Type B pancreatic cell (in vitro differentiated cells): Measurements from ENCODE around the gene SMARCD1. TPM values are rescaled to one million over a fixed set of nuclear protein-coding genes. Genes with fewer than 3 reads are reported as not detected.

Experiments
- DNase-seq: peaks from one replicate; pipeline ENCODE4 v3.0.0; 2021; ENCODE audit warnings: mixed read lengths; ENCODE audit not compliant: unreplicated experiment; ENCODE audit errors: extremely low spot score
- H3K27ac Mint-ChIP-seq: 2 replicates; pipeline ENCODE4 v1.8.0; 2021; ENCODE audit warnings: mild to moderate bottlenecking, mixed read lengths
- H3K27me3 Mint-ChIP-seq: 2 replicates; pipeline ENCODE4 v1.8.0; 2021; ENCODE audit warnings: mixed read lengths
- H3K36me3 Mint-ChIP-seq: 2 replicates; pipeline ENCODE4 v1.8.0; 2021; ENCODE audit warnings: mixed read lengths
- H3K4me1 Mint-ChIP-seq: one replicate; pipeline ENCODE4 v1.8.0; 2021; ENCODE audit warnings: mixed read lengths; ENCODE audit not compliant: unreplicated experiment
- H3K4me3 Mint-ChIP-seq: 2 replicates; pipeline ENCODE4 v1.8.0; 2021; ENCODE audit warnings: mild to moderate bottlenecking, mixed read lengths
- H3K9me3 Mint-ChIP-seq: 2 replicates; pipeline ENCODE4 v1.8.0; 2021; ENCODE audit warnings: mixed read lengths
- total RNA-seq: library from RNA; stranded (reverse); gene quantifications from 2 replicates; pipeline ENCODE4 v1.2.1, GENCODE V29; 2021; ENCODE audit warnings: low replicate concordance
- TF ChIP-seq, protein P1 (sequence below): fragments of 200-600 bp; sonication (generic); conservative IDR thresholded peaks from 2 replicates; pipeline ENCODE4 v1.5.0; 2021; ENCODE audit warnings: antibody characterized with exemption, mild to moderate bottlenecking

Gene SMARCD1
- total RNA-seq, 1 donor from 2014 or later: 100 TPM

DNA sequence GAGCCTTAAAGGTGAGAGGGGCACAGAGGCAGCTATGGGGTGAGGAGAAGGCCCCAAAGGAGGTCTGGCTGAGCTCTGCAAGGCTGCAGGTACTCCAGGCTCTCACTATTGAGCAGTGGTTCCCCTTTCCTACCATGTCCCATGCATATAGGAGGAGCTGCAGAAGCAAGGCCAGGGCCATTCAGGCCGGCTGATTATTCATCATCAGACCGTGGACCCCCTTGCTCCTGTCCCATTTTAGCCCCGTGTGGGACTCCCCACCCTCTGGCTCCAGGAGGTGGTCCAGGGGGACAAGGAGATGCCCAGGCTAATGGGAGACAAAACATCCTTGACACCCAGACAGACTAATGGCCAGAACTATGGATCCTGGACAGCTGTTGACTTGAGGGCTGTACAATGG is 21.8 kb downstream of the SMARCD1 start:
- Mint-ChIP-seq H3K4me3 (no peak overlapping the region), H3K9me3 (no peaks in the 10 kb centered on the region), H3K27me3 (no peaks in the 10 kb centered on the region), H3K4me1 (peaks cover 33% of the 10 kb centered on the region), H3K36me3 (no peaks in the 10 kb centered on the region), H3K27ac (no peak overlapping the region)
- DNase-seq: no peak
- TF ChIP-seq, protein P1, sequence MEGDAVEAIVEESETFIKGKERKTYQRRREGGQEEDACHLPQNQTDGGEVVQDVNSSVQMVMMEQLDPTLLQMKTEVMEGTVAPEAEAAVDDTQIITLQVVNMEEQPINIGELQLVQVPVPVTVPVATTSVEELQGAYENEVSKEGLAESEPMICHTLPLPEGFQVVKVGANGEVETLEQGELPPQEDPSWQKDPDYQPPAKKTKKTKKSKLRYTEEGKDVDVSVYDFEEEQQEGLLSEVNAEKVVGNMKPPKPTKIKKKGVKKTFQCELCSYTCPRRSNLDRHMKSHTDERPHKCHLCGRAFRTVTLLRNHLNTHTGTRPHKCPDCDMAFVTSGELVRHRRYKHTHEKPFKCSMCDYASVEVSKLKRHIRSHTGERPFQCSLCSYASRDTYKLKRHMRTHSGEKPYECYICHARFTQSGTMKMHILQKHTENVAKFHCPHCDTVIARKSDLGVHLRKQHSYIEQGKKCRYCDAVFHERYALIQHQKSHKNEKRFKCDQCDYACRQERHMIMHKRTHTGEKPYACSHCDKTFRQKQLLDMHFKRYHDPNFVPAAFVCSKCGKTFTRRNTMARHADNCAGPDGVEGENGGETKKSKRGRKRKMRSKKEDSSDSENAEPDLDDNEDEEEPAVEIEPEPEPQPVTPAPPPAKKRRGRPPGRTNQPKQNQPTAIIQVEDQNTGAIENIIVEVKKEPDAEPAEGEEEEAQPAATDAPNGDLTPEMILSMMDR: no peak

DNA sequence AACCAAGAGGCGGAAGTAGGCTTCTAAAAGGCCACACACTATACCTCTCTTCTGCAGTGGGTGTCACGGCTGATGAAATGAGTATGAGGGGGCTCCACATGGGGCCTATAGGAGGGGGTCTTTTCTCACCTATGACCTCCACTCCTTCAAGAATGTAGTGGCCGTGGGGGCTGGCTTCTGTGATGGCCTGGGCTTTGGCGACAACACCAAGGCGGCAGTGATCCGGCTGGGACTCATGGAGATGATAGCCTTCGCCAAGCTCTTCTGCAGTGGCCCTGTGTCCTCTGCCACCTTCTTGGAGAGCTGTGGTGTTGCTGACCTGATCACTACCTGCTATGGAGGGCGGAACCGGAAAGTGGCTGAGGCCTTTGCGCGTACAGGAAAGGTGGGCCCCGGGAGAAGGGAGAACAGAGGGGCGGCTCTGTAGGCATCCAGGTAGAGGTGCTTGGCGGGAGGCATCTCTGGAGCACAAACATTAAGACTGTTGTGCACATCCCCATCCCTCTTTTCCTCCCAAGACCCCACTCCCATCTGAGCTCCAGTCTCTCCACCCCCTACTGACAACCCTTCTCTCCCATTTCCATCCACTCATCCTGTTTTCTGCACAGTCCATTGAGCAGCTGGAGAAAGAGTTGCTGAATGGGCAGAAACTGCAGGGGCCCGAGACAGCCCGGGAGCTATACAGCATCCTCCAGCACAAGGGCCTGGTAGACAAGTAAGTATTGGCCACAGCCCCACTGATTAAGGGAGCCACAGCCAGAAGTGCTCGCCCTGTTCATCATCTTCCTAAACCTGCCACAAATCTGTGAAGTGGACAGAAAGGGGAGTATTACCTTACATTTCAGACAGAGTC is 22.5 kb downstream of the SMARCD1 start:
- Mint-ChIP-seq H3K4me1 (peaks cover 35% of the 10 kb centered on the region), H3K9me3 (no peaks in the 10 kb centered on the region), H3K27me3 (no peaks in the 10 kb centered on the region), H3K4me3 (no peak overlapping the region), H3K36me3 (no peaks in the 10 kb centered on the region), H3K27ac (no peak overlapping the region)
- DNase-seq: no peak
- TF ChIP-seq, protein P1: no peak

DNA sequence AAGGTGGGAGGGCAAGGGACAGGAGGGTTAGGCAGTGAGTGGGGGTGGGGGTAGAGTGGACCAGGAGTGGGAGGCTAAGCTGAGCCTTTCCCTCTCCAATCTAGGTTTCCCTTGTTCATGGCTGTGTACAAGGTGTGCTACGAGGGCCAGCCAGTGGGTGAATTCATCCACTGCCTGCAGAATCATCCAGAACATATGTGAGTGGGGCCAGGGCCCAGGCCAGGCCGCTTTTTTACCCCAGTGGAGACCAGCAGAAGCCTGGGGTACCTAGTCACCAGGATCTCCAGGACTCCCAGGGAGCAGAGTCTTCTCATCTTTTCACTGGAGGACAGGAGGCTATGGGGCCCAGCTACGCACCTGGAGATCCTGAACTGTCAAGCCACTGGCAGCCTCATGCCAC is 24.2 kb downstream of the SMARCD1 start:
- H3K9me3 Mint-ChIP-seq: no peaks in the 10 kb centered on the region
- DNase-seq: no peak
- H3K4me3 Mint-ChIP-seq: no peak overlapping the region
- no peaks in the 10 kb centered on the region for H3K36me3 Mint-ChIP-seq
- H3K4me1 Mint-ChIP-seq: peaks cover 34% of the 10 kb centered on the region
- H3K27me3 Mint-ChIP-seq: no peaks in the 10 kb centered on the region
- TF ChIP-seq, protein P1: no peak
- peak overlapping the region; percentile 88 for H3K27ac Mint-ChIP-seq

DNA sequence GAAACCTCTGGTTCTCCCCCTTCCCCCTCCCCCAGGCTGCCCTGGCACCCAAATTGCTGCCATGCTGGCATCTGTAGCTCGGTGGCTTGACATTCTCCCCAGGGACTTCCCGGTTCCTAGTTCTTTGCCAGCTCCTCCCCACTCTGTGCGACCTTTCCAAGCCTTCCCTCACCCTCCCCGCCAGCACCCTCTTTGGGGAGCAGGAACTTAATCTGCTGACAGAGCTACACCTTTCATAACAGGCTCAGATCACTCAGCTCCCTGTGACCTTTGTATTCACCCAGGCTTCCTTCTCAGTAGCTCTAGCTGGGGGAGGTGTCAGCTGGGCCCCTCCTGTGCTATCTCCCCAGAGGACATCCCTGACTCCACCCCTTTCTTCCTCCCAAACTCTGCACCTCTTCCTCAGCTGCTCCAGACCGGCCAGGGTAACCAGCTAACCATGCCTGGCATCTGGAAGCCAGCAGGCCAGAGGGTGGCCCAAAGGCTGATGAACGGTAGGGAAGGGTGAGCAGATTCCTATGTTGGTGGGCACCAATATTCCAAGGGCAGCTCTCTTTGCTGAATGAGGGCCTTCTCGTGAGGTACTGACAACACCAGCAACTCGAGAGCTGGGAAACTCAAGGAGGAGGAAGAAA is 25.1 kb downstream of the SMARCD1 start:
- DNase-seq: no peak
- Mint-ChIP-seq H3K4me3 (peak overlapping the region; percentile 47), H3K27ac (peak overlapping the region; percentile 88), H3K27me3 (no peaks in the 10 kb centered on the region), H3K36me3 (no peaks in the 10 kb centered on the region), H3K9me3 (no peaks in the 10 kb centered on the region), H3K4me1 (peaks cover 37% of the 10 kb centered on the region)
- TF ChIP-seq, protein P1: no peak

DNA sequence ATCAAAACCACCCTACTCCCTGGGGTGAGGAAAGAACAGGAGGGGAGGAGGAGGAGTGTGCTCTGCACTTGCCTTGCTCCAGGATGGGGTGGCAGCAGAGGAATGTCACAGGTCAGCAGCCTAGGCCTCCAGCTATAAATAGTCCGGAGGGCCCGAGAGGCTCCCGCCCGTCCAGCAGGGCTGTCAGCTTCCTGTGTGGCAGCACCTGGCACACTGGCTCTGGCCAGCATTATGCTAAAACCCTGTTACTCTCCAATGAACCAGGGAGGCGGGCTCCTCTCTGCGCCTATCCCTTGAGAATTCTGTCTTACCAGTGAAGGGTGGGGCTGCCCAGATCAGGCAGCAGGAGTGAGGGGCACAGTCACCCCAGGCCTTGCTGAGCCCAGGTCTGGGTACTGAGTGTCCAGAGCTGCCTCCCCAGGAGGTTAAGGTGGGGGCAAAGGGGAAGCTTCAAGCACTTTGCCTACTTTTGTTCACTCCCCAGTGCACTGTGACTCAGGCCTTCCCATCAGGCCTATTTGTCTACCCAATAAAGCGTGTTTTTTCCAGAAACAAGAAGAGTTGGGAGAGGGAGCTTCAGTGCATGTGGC is 25.7 kb downstream of the SMARCD1 start:
- no peaks in the 10 kb centered on the region for H3K27me3 Mint-ChIP-seq
- H3K4me1 Mint-ChIP-seq: peaks cover 39% of the 10 kb centered on the region
- H3K4me3 Mint-ChIP-seq: peak overlapping the region; percentile 100
- TF ChIP-seq, protein P1: no peak
- H3K36me3 Mint-ChIP-seq: peaks cover 3% of the 10 kb centered on the region
- no peaks in the 10 kb centered on the region for H3K9me3 Mint-ChIP-seq
- peak overlapping the region; percentile 88 for H3K27ac Mint-ChIP-seq
- DNase-seq: no peak
